Tibial artery (tissue), 4 donors: ENCODE data around the gene MYADM.

Experiments used
- DNase-seq, 2 donors: peaks; one replicate each; pipeline ENCODE4 v3.0.0-alpha.2; 2019
- H3K27ac ChIP-seq, 2 donors: fragments of 200-600 bp; sonication (generic) in 1 of 2; 1 replicate in 1 of 2; 2 replicates in 1 of 2; pipeline ENCODE4 v1.5.1; 2018 to 2019; ENCODE audit warnings: mild to moderate bottlenecking in 1 of 2
- H3K27me3 ChIP-seq, 2 donors: fragments of 200-600 bp; sonication (generic) in 1 of 2; one replicate each; pipeline versions ENCODE4 v1.5.1 to v1.6.0; 2016 to 2019
- H3K36me3 ChIP-seq, 3 donors: fragments of 200-600 bp; sonication (generic) in 2 of 3; one replicate each; pipeline ENCODE4 v1.5.1; 2016 to 2019; ENCODE audit warnings: mild to moderate bottlenecking in 2 of 3
- H3K4me1 ChIP-seq, 4 donors: fragments of 200-600 bp; sonication (generic) in 2 of 4; 1 replicate in 3 of 4; 2 replicates in 1 of 4; pipeline ENCODE4 v1.5.1; 2016 to 2019
- H3K4me3 ChIP-seq, 2 donors: fragments of 200-600 bp; sonication (generic) in 1 of 2; 1 replicate in 1 of 2; 2 replicates in 1 of 2; pipeline ENCODE4 v1.5.1; 2018 to 2019; ENCODE audit warnings: mild to moderate bottlenecking in 2 of 2
- H3K9me3 ChIP-seq, 3 donors: fragments of 200-600 bp; sonication (generic) in 1 of 3; one replicate each; pipeline ENCODE4 v1.5.1; 2016 to 2019
- intact Hi-C: fragments of 100-400 bp; cut with DNase I; formaldehyde crosslinking; loops from one replicate; pipeline ENCODE4 v1.15.0; 2023; ENCODE audit warnings: low total_unique reads
- TF ChIP-seq, protein P1 (sequence below), 2 experiments: fragments of 200-600 bp in 1 of 2; fragments of 450-650 bp in 1 of 2; IDR thresholded peaks; one replicate each; pipeline ENCODE4 v1.5.1; 2017 to 2019; ENCODE audit warnings: antibody characterized with exemption in 2 of 2, mild to moderate bottlenecking in 1 of 2, moderate library complexity in 1 of 2

Gene MYADM

GRCh38 chr19:53915000-53915399 lies 47.3 kb downstream of the MYADM start:
- H3K4me1 ChIP-seq, result no peaks in the 10 kb centered on the region
- intact Hi-C loops, result no loop called here
- H3K9me3 ChIP-seq, result no peaks in the 10 kb centered on the region
- no peak for DNase-seq
- TF ChIP-seq, protein P1, sequence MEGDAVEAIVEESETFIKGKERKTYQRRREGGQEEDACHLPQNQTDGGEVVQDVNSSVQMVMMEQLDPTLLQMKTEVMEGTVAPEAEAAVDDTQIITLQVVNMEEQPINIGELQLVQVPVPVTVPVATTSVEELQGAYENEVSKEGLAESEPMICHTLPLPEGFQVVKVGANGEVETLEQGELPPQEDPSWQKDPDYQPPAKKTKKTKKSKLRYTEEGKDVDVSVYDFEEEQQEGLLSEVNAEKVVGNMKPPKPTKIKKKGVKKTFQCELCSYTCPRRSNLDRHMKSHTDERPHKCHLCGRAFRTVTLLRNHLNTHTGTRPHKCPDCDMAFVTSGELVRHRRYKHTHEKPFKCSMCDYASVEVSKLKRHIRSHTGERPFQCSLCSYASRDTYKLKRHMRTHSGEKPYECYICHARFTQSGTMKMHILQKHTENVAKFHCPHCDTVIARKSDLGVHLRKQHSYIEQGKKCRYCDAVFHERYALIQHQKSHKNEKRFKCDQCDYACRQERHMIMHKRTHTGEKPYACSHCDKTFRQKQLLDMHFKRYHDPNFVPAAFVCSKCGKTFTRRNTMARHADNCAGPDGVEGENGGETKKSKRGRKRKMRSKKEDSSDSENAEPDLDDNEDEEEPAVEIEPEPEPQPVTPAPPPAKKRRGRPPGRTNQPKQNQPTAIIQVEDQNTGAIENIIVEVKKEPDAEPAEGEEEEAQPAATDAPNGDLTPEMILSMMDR (IDR thresholded peaks at IDR 0.05), result no peak
- peaks cover 0 to 50% of the 10 kb centered on the region in 2 donors for H3K27me3 ChIP-seq
- H3K27ac ChIP-seq, result no peak overlapping the region
- H3K36me3 ChIP-seq, result no peaks in the 10 kb centered on the region
- no peak overlapping the region for H3K4me3 ChIP-seq

- intact Hi-C loops, result no loop called here
- no peaks in the 10 kb centered on the region for H3K36me3 ChIP-seq
These were observed 48.3 kb downstream of the MYADM start for GRCh38 chr19:53916004-53916403.

GRCh38 chr19:53917356-53917755 lies 49.7 kb downstream of the MYADM start:
- Histone ChIP-seq H3K27me3 (peaks cover 0 to 26% of the 10 kb centered on the region in 2 donors), H3K27ac (no peak overlapping the region), H3K36me3 (no peaks in the 10 kb centered on the region), H3K4me1 (no peaks in the 10 kb centered on the region), H3K9me3 (no peaks in the 10 kb centered on the region), H3K4me3 (no peak overlapping the region)
- no peak for DNase-seq
- intact Hi-C loops, result no loop called here
- TF ChIP-seq, protein P1 (IDR thresholded peaks at IDR 0.05), result no peak

More at GRCh38 chr19:53916004-53916403, 48.3 kb downstream of the MYADM start:
- DNase-seq, result no peak
- H3K27ac ChIP-seq, result no peak overlapping the region
- no peak overlapping the region for H3K4me3 ChIP-seq
- H3K4me1 ChIP-seq, result no peaks in the 10 kb centered on the region
- no peaks in the 10 kb centered on the region for H3K9me3 ChIP-seq
- TF ChIP-seq, protein P1 (IDR thresholded peaks at IDR 0.05), result no peak
- H3K27me3 ChIP-seq, result peaks cover 0 to 40% of the 10 kb centered on the region in 2 donors
